Lower lobe of right lung (tissue), 2 donors: ENCODE data around the gene GDPD3. TPM values are rescaled to one million over a fixed set of nuclear protein-coding genes. Genes with fewer than 3 reads are reported as not detected.

ENCODE experiments used
- ATAC-seq, 2 donors: fragments of 200-7000 bp; cut with Tn5 transposase; one replicate each; pipeline ENCODE4 v1.9.1; 2020 to 2022; ENCODE audit warnings: mild to moderate bottlenecking in 2 of 2, moderate library complexity in 2 of 2
- DNase-seq: peaks from one replicate; pipeline ENCODE4 v3.0.0-alpha.2; 2020
- H3K27ac ChIP-seq: fragments of 200-600 bp; one replicate; pipeline ENCODE4 v1.8.0; 2022
- H3K27me3 ChIP-seq: fragments of 200-600 bp; one replicate; pipeline ENCODE4 v1.8.0; 2022; ENCODE audit warnings: low read depth
- H3K36me3 ChIP-seq: fragments of 200-600 bp; one replicate; pipeline ENCODE4 v1.8.0; 2022; ENCODE audit warnings: mild to moderate bottlenecking
- H3K4me1 ChIP-seq: fragments of 200-600 bp; one replicate; pipeline ENCODE4 v1.8.0; 2022
- H3K4me3 ChIP-seq: fragments of 200-600 bp; one replicate; pipeline ENCODE4 v1.8.0; 2022; ENCODE audit warnings: mild to moderate bottlenecking
- H3K9me3 ChIP-seq: fragments of 200-600 bp; one replicate; pipeline ENCODE4 v1.8.0; 2022
- intact Hi-C: fragments of 100-400 bp; cut with DNase I; formaldehyde crosslinking; loops from one replicate; pipeline ENCODE4 v1.11.0; 2022
- total RNA-seq: library from RNA; stranded (reverse); fragmentation: NEBNext Ultra II Directional; extraction: Animal tissue kit (Norgen Biotek cat#: 25700); gene quantifications from one replicate; pipeline ENCODE4 v1.2.1, GENCODE V29; 2021
- TF ChIP-seq, protein P1 (sequence below): fragments of 200-600 bp; IDR thresholded peaks from one replicate; pipeline ENCODE4 v1.8.0; 2022; ENCODE audit warnings: antibody characterized with exemption, mild to moderate bottlenecking
- donor health status: DM: no; HTN: yes; CAD: no; lungs with severe emphysema.

The GDPD3 gene
- total RNA-seq, 1 donor from 2014 or later: 14.4 TPM

DNA sequence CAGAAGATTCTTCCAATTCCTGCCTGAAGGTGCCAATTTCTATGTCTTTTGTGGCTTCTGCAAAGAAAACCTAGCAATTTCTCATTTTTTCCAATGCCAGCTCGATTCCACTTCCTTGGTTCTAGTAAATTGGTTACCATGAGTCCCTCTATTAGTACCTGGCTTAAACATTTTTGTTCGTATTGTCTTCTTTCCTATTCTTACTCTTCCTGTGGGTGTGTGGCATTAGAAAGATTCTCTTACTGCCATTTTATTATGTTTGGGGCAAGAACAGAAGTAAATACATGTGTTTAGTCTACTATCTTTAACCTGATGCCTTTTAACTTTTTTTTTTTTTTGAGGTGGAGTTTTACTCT lies 30.0 kb upstream of the GDPD3 start:
- Histone ChIP-seq H3K27ac (no peak overlapping the region), H3K4me1 (no peaks in the 10 kb centered on the region), H3K9me3 (no peaks in the 10 kb centered on the region), H3K4me3 (no peak overlapping the region), H3K36me3 (no peaks in the 10 kb centered on the region), H3K27me3 (no peaks in the 10 kb centered on the region)
- intact Hi-C loops: no loop called here
- ATAC-seq (no peak), DNase-seq (no peak)
- TF ChIP-seq, protein P1, sequence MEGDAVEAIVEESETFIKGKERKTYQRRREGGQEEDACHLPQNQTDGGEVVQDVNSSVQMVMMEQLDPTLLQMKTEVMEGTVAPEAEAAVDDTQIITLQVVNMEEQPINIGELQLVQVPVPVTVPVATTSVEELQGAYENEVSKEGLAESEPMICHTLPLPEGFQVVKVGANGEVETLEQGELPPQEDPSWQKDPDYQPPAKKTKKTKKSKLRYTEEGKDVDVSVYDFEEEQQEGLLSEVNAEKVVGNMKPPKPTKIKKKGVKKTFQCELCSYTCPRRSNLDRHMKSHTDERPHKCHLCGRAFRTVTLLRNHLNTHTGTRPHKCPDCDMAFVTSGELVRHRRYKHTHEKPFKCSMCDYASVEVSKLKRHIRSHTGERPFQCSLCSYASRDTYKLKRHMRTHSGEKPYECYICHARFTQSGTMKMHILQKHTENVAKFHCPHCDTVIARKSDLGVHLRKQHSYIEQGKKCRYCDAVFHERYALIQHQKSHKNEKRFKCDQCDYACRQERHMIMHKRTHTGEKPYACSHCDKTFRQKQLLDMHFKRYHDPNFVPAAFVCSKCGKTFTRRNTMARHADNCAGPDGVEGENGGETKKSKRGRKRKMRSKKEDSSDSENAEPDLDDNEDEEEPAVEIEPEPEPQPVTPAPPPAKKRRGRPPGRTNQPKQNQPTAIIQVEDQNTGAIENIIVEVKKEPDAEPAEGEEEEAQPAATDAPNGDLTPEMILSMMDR: no peak

DNA sequence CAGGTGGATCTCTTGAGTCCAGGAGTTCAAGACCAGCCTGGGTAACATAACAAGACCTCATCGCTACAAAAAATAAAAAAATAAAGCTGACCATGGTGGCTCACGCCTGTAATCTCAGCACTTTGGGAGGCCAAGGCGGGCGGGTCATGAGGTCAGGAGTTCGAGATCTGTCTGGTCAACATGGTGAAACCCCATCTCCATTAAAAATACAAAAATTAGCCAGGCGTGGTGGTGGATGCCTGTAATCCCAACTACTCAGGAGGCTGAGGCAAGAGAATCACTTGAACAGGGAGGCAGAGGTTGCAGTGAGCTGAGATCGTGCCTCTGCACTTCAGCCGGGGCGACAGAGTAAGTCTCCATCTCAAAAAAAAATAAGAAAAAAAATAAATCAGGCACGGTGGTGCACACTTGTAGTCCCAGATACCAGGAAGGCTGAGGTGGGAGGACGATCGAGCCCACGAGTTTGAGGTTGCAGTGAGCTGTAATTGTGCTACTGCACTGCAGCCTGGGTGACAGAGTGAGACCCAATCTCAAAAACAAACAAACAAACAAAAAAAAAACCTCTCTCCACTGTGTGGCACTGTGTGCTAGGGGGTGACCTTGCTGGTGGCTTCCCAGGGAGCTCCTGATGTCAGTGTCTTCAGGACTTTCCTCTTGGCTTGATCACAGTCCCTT lies 29.5 kb upstream of the GDPD3 start:
- H3K27ac ChIP-seq: no peak overlapping the region
- DNase-seq (no peak), ATAC-seq (no peak)
- intact Hi-C loops: no loop called here
- TF ChIP-seq, protein P1: no peak
- no peaks in the 10 kb centered on the region for H3K4me1 ChIP-seq
- no peak overlapping the region for H3K4me3 ChIP-seq
- H3K9me3 ChIP-seq: no peaks in the 10 kb centered on the region
- H3K27me3 ChIP-seq: no peaks in the 10 kb centered on the region
- H3K36me3 ChIP-seq: no peaks in the 10 kb centered on the region

DNA sequence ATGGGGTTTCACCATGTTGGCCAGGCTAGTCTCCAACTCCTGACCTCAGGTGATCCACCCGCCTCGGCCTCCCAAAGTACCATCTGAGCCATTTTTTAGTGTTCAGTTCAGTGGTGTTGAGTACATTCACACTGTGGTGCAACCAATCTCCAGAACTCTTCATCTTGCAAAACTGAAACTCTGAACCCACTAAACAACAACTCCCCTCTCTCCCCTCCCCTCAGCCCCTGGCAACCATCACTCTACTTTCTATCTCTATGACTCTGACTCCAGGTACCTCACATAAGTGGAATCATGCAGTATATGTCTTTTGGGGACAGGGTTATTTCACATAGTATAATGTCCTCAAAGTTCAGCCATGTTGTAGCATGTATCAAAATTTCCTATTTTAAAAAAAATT lies 28.4 kb upstream of the GDPD3 start:
- ATAC-seq: no peak
- DNase-seq: no peak
- H3K36me3 ChIP-seq: no peaks in the 10 kb centered on the region
- TF ChIP-seq, protein P1: no peak
- H3K27ac ChIP-seq: no peak overlapping the region
- H3K27me3 ChIP-seq: no peaks in the 10 kb centered on the region
- intact Hi-C loops: no loop called here
- no peak overlapping the region for H3K4me3 ChIP-seq
- no peaks in the 10 kb centered on the region for H3K4me1 ChIP-seq
- H3K9me3 ChIP-seq: no peaks in the 10 kb centered on the region

DNA sequence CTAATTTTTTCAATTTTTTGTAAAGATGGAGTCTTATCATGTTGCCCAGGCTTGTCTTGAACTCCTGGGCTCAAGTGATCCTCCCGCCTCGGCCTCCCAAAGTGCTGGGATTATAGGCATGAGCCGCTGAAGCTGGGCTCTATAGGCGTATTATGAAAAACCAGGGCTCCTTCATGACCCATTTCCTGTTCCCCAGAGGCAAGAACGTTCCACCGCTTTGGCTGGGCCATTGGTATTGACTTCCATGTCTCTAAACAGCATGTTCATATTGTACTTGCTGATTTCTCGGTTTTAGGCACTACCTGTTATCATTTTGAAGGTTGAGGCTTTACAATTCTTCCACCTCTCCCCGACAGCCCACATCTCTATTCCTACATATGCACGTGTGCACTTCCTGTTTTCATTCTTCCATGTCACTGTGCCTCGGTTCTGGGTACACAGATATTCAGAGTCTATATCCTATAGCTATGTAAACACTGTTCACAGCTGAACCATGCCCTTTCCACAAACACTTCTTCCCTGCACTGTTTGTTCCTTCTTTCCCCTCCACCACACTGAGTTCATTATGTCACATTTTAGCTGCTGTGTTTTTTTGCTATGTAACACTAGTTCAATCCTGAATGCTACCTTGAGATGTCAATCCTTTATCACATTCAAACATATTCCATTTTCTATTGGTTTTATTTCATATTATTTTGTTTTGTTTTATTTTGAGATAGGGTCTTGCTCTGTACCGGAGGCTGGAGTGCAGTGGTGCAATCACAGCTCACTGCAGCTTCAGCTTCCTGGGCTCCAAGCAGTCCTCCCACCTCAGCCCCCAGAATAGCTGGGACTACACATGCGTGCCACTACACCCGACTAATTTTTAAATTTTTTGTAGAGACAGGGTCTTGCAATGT lies 26.5 kb upstream of the GDPD3 start:
- Histone ChIP-seq H3K9me3 (no peaks in the 10 kb centered on the region), H3K36me3 (no peaks in the 10 kb centered on the region), H3K4me3 (no peak overlapping the region), H3K27me3 (no peaks in the 10 kb centered on the region), H3K4me1 (no peaks in the 10 kb centered on the region), H3K27ac (no peak overlapping the region)
- intact Hi-C loops: no loop called here
- TF ChIP-seq, protein P1: no peak
- ATAC-seq: peak in 1 of 2 donors; percentile 39
- DNase-seq: no peak

DNA sequence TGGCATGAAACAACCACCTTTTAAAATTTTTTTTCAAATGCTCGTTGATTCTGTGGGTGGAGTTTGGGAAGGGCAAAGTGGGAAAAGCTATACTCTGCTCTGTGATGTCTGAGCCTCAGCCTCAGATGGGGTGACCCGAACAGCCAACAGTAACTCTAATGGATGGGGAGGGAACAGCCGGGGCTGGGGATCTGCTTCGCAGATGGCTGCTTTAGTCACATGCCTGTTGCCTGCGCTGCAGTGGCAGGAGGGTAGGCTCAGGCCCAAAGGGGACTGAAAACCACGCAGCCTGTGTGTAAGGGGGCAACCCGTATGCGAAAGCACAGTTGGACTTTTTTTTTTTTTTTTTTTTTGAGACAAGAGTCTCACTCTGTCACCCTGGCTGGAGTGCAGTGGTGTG lies 24.6 kb upstream of the GDPD3 start:
- Histone ChIP-seq H3K4me1 (no peaks in the 10 kb centered on the region), H3K27me3 (no peaks in the 10 kb centered on the region), H3K36me3 (no peaks in the 10 kb centered on the region), H3K27ac (no peak overlapping the region), H3K9me3 (no peaks in the 10 kb centered on the region), H3K4me3 (no peak overlapping the region)
- DNase-seq: no peak
- TF ChIP-seq, protein P1: no peak
- ATAC-seq: no peak
- intact Hi-C loops: no loop called here
